Left lung (tissue), 10 donors: ENCODE results near the gene CHRNA4. TPM values are rescaled to one million over a fixed set of nuclear protein-coding genes. Genes with fewer than 3 reads are reported as not detected.
A peak's percentile ranks its signal among the peaks of the same experiment; 100 is the strongest.

ENCODE experiments used
- ATAC-seq: fragments of 200-7000 bp; cut with Tn5 transposase; one replicate; pipeline ENCODE4 v1.9.1; 2020; ENCODE audit warnings: moderate library complexity
- DNase-seq, 4 donors: peaks; one replicate each; pipeline ENCODE4 v3.0.0-alpha.2; 2013 to 2020
- H3K27ac ChIP-seq, 2 donors: fragments of 200-600 bp; sonication (generic) in 1 of 2; one replicate each; pipeline versions ENCODE4 v1.5.0 to v1.8.0; 2020 to 2021
- H3K27me3 ChIP-seq, 2 donors: fragments of 200-600 bp; sonication (generic) in 1 of 2; one replicate each; pipeline versions ENCODE4 v1.5.0 to v1.8.0; 2020 to 2021
- H3K36me3 ChIP-seq, 2 donors: fragments of 200-600 bp; sonication (generic) in 1 of 2; one replicate each; pipeline versions ENCODE4 v1.5.0 to v1.8.0; 2020 to 2021
- H3K4me1 ChIP-seq, 2 donors: fragments of 200-600 bp; one replicate each; pipeline ENCODE4 v1.8.0; 2021
- H3K4me3 ChIP-seq, 2 donors: fragments of 200-600 bp; sonication (generic) in 1 of 2; one replicate each; pipeline versions ENCODE4 v1.5.0 to v1.8.0; 2020 to 2021; ENCODE audit warnings: mild to moderate bottlenecking in 1 of 2
- H3K9me3 ChIP-seq, 2 donors: fragments of 200-600 bp; sonication (generic) in 1 of 2; one replicate each; pipeline versions ENCODE4 v1.5.0 to v1.8.0; 2020 to 2021
- intact Hi-C, 2 donors: fragments of 100-400 bp; cut with DNase I; formaldehyde crosslinking; loops; one replicate each; pipeline versions ENCODE4 v1.11.2 to v1.14.2; 2022
- polyA plus RNA-seq, 6 donors: library from polyadenylated mRNA; unstranded; fragments of 120-200 nt; gene quantifications; one replicate each; pipeline ENCODE4 v1.2.1, GENCODE V29; 2013; ENCODE audit not compliant: insufficient read length in 6 of 6
- total RNA-seq, 2 donors: library from RNA; stranded (reverse); fragmentation: NEBNext Ultra II Directional; extraction: Animal tissue kit (Norgen Biotek cat#: 25700); gene quantifications; one replicate each; pipeline ENCODE4 v1.2.1, GENCODE V29; 2021
- TF ChIP-seq, protein P1 (sequence below), 2 donors: fragments of 200-600 bp; sonication (generic) in 1 of 2; IDR thresholded peaks; one replicate each; pipeline versions ENCODE4 v1.5.0 to v1.8.0; 2021; ENCODE audit warnings: antibody characterized with exemption in 2 of 2
- donor health status: DM: no; HTN: yes; CAD: no.
- donor health status: DM: no; HTN: no; CAD: no.

Gene CHRNA4
- total and polyA plus RNA-seq, 8 donors, result 0.16 to 1.3 (median 1.00) TPM; not detected in 2

DNA sequence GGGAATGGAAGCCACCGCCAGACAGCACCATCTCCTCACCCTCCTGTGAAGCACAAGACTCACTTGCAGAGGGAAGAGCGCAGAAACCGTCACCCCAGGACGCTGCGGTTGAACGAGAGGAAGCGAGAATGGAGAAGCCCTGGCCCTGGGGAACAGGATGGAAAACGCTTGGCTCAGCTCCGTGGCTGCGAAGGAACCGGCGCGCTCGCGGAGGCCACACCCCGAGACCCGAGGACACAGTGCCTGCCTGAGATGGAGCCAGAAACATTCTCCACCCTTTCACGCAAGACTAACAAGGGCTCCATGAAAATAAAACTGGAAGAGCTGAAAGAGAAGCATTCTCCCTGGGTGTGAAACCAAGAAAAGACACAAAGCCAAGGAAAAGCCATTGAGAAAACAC is 25.3 kb upstream of the CHRNA4 start:
- TF ChIP-seq, protein P1, sequence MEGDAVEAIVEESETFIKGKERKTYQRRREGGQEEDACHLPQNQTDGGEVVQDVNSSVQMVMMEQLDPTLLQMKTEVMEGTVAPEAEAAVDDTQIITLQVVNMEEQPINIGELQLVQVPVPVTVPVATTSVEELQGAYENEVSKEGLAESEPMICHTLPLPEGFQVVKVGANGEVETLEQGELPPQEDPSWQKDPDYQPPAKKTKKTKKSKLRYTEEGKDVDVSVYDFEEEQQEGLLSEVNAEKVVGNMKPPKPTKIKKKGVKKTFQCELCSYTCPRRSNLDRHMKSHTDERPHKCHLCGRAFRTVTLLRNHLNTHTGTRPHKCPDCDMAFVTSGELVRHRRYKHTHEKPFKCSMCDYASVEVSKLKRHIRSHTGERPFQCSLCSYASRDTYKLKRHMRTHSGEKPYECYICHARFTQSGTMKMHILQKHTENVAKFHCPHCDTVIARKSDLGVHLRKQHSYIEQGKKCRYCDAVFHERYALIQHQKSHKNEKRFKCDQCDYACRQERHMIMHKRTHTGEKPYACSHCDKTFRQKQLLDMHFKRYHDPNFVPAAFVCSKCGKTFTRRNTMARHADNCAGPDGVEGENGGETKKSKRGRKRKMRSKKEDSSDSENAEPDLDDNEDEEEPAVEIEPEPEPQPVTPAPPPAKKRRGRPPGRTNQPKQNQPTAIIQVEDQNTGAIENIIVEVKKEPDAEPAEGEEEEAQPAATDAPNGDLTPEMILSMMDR (IDR thresholded peaks at IDR 0.05), result no peak
- Histone ChIP-seq H3K36me3 (no peaks in the 10 kb centered on the region), H3K4me3 (no peak overlapping the region), H3K27ac (no peak overlapping the region), H3K9me3 (peaks cover 0 to 28% of the 10 kb centered on the region in 2 donors), H3K27me3 (peaks cover 0 to 34% of the 10 kb centered on the region in 2 donors), H3K4me1 (no peaks in the 10 kb centered on the region)
- DNase-seq (peak in 1 of 4 donors; percentile 43), ATAC-seq (no peak)
- intact Hi-C loops, result no loop called here

- Histone ChIP-seq H3K4me3 (no peak overlapping the region), H3K9me3 (peaks cover 0 to 28% of the 10 kb centered on the region in 2 donors), H3K4me1 (no peaks in the 10 kb centered on the region), H3K36me3 (no peaks in the 10 kb centered on the region), H3K27me3 (peaks cover 0 to 40% of the 10 kb centered on the region in 2 donors), H3K27ac (no peak overlapping the region)
- DNase-seq, result no peak
- TF ChIP-seq, protein P1 (IDR thresholded peaks at IDR 0.05), result no peak
- ATAC-seq, result no peak
- intact Hi-C loops, result no loop called here
These were observed 24.7 kb upstream of the CHRNA4 start for GRCh38 chr20:63385819-63386218.

- DNase-seq (peak in 1 of 4 donors; percentile 64), ATAC-seq (no peak)
- H3K4me1 ChIP-seq, result no peaks in the 10 kb centered on the region
- no peak overlapping the region for H3K27ac ChIP-seq
- intact Hi-C loops, result loop anchor here in 1 of 2 donors (5.0 kb wide), 1 partner anchor 77 kb away; no protein-coding TSS in a partner anchor
- TF ChIP-seq, protein P1 (IDR thresholded peaks at IDR 0.05), result no peak
- H3K36me3 ChIP-seq, result no peaks in the 10 kb centered on the region
- peaks cover 0 to 28% of the 10 kb centered on the region in 2 donors for H3K9me3 ChIP-seq
- peaks cover 0 to 53% of the 10 kb centered on the region in 2 donors for H3K27me3 ChIP-seq
- H3K4me3 ChIP-seq, result no peak overlapping the region
These were observed 23.2 kb upstream of the CHRNA4 start for GRCh38 chr20:63384336-63384735.

DNA sequence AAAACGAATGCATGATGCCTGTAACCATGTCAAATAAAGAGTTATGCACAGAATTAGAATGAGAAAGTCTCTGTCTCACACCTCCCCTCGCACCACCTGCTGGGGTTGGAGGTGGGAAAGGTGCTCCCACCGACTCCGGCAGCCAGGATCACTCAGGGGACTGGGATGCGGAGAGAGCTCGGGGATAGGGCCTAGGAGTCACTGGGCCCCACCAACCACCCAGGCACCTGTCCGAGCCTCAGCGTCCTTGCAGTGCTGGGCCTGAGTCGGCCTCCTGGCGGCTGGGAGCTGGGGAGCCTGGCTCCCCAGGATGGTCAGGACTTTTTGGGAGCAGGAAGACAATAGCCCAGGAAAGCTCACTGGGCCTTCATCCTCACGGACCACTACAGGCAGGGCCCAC is 22.4 kb upstream of the CHRNA4 start:
- Histone ChIP-seq H3K4me1 (no peaks in the 10 kb centered on the region), H3K27ac (no peak overlapping the region), H3K36me3 (no peaks in the 10 kb centered on the region), H3K4me3 (no peak overlapping the region), H3K27me3 (peaks cover 0 to 58% of the 10 kb centered on the region in 2 donors), H3K9me3 (peaks cover 0 to 28% of the 10 kb centered on the region in 2 donors)
- TF ChIP-seq, protein P1 (IDR thresholded peaks at IDR 0.05), result no peak
- intact Hi-C loops, result loop anchor here in 1 of 2 donors (5.0 kb wide), 1 partner anchor 76 kb away; no protein-coding TSS in a partner anchor
- ATAC-seq (no peak), DNase-seq (peak in 1 of 4 donors; percentile 61)

GRCh38 chr20:63382551-63383300 is 21.6 kb upstream of the CHRNA4 start:
- peak in 1 of 4 donors; percentile 45 for DNase-seq

More at GRCh38 chr20:63382551-63383300, 21.6 kb upstream of the CHRNA4 start:
- H3K27ac ChIP-seq, result no peak overlapping the region
- H3K36me3 ChIP-seq, result no peaks in the 10 kb centered on the region
- no peaks in the 10 kb centered on the region for H3K4me1 ChIP-seq
- no peak overlapping the region for H3K4me3 ChIP-seq
- peaks cover 0 to 25% of the 10 kb centered on the region in 2 donors for H3K9me3 ChIP-seq
- ATAC-seq, result no peak
- H3K27me3 ChIP-seq, result peaks cover 5 to 65% of the 10 kb centered on the region in 2 donors
- intact Hi-C loops, result loop anchor here in 1 of 2 donors (5.0 kb wide), 1 partner anchor 75 kb away; no protein-coding TSS in a partner anchor
- TF ChIP-seq, protein P1 (IDR thresholded peaks at IDR 0.05), result no peak
